ENCODE measurements around the gene B3GNT2. TPM values are rescaled to one million over a fixed set of nuclear protein-coding genes. Genes with fewer than 3 reads are reported as not detected.
A peak's percentile ranks its signal among the peaks of the same experiment; 100 is the strongest.

Gene B3GNT2
- total and polyA plus RNA-seq, 9 of the 15 experiments (the other 6 are each of a cell fraction or from before 2014, with no cell fraction given) = 6.0 to 38.9 (median 25.0) TPM

- POLR2A ChIA-PET = no interaction called here
- no peak overlapping the region for H3K9ac ChIP-seq (ENCODE audit: insufficient read depth in 1 of 2, low read depth in 2 of 2, low read length in 2 of 2)
- in situ Hi-C loops (cut with MboI) (no loop called here), intact Hi-C loops (cut with micrococcal nuclease) (no loop called here)
- no peak overlapping the region for H2AFZ ChIP-seq (ENCODE audit: low read depth, low read length)
- H4K20me1 ChIP-seq (replicated peaks; ENCODE audit: control insufficient read depth, insufficient read depth, low read length) = no peaks in the 10 kb centered on the region
- no peaks in the 10 kb centered on the region for H3K9me1 ChIP-seq (ENCODE audit: control insufficient read depth, insufficient read depth, low read length)
- H3K36me3 ChIP-seq (ENCODE audit: control insufficient read depth, insufficient read depth, low read length) = no peaks in the 10 kb centered on the region
- WGBS (ENCODE audit: insufficient coverage, low coverage, missing lambda C conversion rate) = 72% methylated on average over 6 of the region's 6 CpGs
- no peak overlapping the region for H3K4me3 ChIP-seq
- H3K9me3 ChIP-seq (replicated peaks; ENCODE audit: control insufficient read depth, insufficient read depth, low read depth, low read length) = no peaks in the 10 kb centered on the region
- DNase-seq (ENCODE audit: extremely low read depth in 1 of 4, low spot score in 3 of 4) (no peak), FAIRE-seq (no peak), ATAC-seq (no peak)
- no peak overlapping the region for H3K4me2 ChIP-seq (ENCODE audit: insufficient read depth, low read length)
- BruUV-seq (replicated peaks) = no TSS peak
- H3K27ac ChIP-seq (ENCODE audit: extremely low read depth, low read depth, low read length) = no peak overlapping the region
- CTCF ChIA-PET (ENCODE audit: low intra/inter-chr PET ratio) = interaction anchor here (0.6 kb wide), 1 partner anchor 329 kb away, joined by 4 read pairs; no protein-coding TSS in a partner anchor
- no peak for TF ChIP-seq ELK3 (CRISPR knock-in tag; IDR thresholded peaks at IDR 0.05)
- H3K27me3 ChIP-seq (ENCODE audit: control insufficient read depth in 2 of 2, insufficient read depth in 2 of 2, low read length in 2 of 2) = no peaks in the 10 kb centered on the region
- H3K4me1 ChIP-seq (replicated peaks in 1 of 2; ENCODE audit: control insufficient read depth in 2 of 2, insufficient read depth in 2 of 2, low read length in 2 of 2) = peaks cover 0 to 8% of the 10 kb centered on the region in 2 experiments; a peak in 2 of 5 replicates
- H3K79me2 ChIP-seq (ENCODE audit: control insufficient read depth, insufficient read depth, low read length) = no peaks in the 10 kb centered on the region
Measured at GRCh38 chr2:62243983-62244382, 48.1 kb downstream of the B3GNT2 start.

- FAIRE-seq (no peak), ATAC-seq (peak; percentile 34; the same call in 1 of the 3 replicates), DNase-seq (ENCODE audit: extremely low read depth in 1 of 4, low spot score in 3 of 4) (no peak)
- ChIA-PET POLR2A (no interaction called here), CTCF (ENCODE audit: low intra/inter-chr PET ratio) (no interaction called here)
- 79% methylated on average over 3 of the region's 3 CpGs for WGBS (ENCODE audit: insufficient coverage, low coverage, missing lambda C conversion rate)
- no peaks in the 10 kb centered on the region for H3K9me1 ChIP-seq (ENCODE audit: control insufficient read depth, insufficient read depth, low read length)
- no peaks in the 10 kb centered on the region for H3K79me2 ChIP-seq (ENCODE audit: control insufficient read depth, insufficient read depth, low read length)
- H3K4me2 ChIP-seq (ENCODE audit: insufficient read depth, low read length) = no peak overlapping the region; the same call in 1 of the 2 replicates
- no peaks in the 10 kb centered on the region for H4K20me1 ChIP-seq (replicated peaks; ENCODE audit: control insufficient read depth, insufficient read depth, low read length)
- no peak overlapping the region for H3K9ac ChIP-seq (ENCODE audit: insufficient read depth in 1 of 2, low read depth in 2 of 2, low read length in 2 of 2)
- in situ Hi-C loops (cut with MboI) (no loop called here), intact Hi-C loops (cut with micrococcal nuclease) (no loop called here)
- no peaks in the 10 kb centered on the region for H3K27me3 ChIP-seq (ENCODE audit: control insufficient read depth in 2 of 2, insufficient read depth in 2 of 2, low read length in 2 of 2)
- H3K4me1 ChIP-seq (replicated peaks in 1 of 2; ENCODE audit: control insufficient read depth in 2 of 2, insufficient read depth in 2 of 2, low read length in 2 of 2) = peaks cover 0 to 8% of the 10 kb centered on the region in 2 experiments; a peak in 2 of 5 replicates
- no peak for TF ChIP-seq DIDO1 (tag; IDR thresholded peaks at IDR 0.05; ENCODE audit: low read depth)
- TF ChIP-seq CTCFL (IDR thresholded peaks at IDR 0.05; ENCODE audit: borderline replicate concordance, insufficient read depth, low read depth, low read length, poor library complexity, severe bottlenecking) = no peak
- no peak for TF ChIP-seq MAFG (tag; conservative IDR thresholded peaks at IDR 0.05)
- TF ChIP-seq ZNF274 (IDR thresholded peaks at IDR 0.05; ENCODE audit: borderline replicate concordance, low read depth, low read length) = no peak
- TF ChIP-seq HMBOX1 (IDR thresholded peaks at IDR 0.05) = no peak
- no peak for TF ChIP-seq ILF3 (IDR thresholded peaks at IDR 0.05; ENCODE audit: borderline replicate concordance)
- H3K27ac ChIP-seq (ENCODE audit: extremely low read depth, low read depth, low read length) = no peak overlapping the region
- H2AFZ ChIP-seq (ENCODE audit: low read depth, low read length) = peak overlapping the region; percentile 49
- no peaks in the 10 kb centered on the region for H3K36me3 ChIP-seq (ENCODE audit: control insufficient read depth, insufficient read depth, low read length)
- no peak overlapping the region for H3K4me3 ChIP-seq
- BruUV-seq (replicated peaks) = no TSS peak
- H3K9me3 ChIP-seq (replicated peaks; ENCODE audit: control insufficient read depth, insufficient read depth, low read depth, low read length) = no peaks in the 10 kb centered on the region
Measured at GRCh38 chr2:62248226-62248625, 52.3 kb downstream of the B3GNT2 start.

Measured in K562 (cell line).